Smooth muscle cell of the brain vasculature (primary cell): ENCODE data around the gene MTARC2.

Experiments used
- DNase-seq: peaks from one replicate; pipeline ENCODE4 v3.0.0-alpha.2; 2012; ENCODE audit warnings: low read depth, low spot score

MTARC2 gene

DNA sequence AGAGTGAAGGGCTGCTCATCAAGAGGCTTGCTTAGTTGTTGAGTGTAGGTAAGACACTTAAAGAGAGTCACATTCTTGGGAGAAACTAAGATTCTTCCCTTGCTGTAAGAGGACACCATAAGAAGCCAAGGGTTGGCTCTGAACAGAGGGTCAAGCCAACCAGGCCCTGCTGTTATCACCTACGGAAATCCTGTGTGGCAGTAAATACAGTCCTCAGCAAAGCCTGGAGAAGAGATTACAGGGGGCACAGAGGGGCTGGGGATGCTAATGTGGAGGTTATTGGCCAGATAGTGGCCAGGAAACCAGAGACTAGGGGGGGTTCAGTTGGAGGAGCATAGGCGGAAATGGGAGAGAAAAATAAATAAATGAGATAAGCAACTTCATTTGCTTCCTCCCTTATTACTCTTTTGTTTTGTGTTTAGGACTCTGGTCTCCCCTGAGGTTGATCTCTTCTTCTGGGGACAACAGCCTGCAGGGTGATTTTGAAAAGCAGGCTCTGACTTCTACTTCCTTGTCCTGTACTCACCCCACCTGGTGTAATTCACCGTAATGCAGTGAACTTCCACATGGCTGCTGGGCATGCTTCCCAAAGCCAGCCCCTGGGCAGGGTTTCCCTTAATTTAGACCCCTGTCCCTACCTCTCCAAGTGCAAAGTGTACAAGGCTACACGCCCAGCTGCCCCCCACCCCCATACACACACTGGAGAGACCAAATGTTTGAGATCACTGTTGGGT lies 79.5 kb downstream of the MTARC2 start:
- no peak for DNase-seq

- no peak for DNase-seq
Observed at GRCh38 chr1:220828179-220828490, 80.0 kb downstream of the MTARC2 start.

DNA sequence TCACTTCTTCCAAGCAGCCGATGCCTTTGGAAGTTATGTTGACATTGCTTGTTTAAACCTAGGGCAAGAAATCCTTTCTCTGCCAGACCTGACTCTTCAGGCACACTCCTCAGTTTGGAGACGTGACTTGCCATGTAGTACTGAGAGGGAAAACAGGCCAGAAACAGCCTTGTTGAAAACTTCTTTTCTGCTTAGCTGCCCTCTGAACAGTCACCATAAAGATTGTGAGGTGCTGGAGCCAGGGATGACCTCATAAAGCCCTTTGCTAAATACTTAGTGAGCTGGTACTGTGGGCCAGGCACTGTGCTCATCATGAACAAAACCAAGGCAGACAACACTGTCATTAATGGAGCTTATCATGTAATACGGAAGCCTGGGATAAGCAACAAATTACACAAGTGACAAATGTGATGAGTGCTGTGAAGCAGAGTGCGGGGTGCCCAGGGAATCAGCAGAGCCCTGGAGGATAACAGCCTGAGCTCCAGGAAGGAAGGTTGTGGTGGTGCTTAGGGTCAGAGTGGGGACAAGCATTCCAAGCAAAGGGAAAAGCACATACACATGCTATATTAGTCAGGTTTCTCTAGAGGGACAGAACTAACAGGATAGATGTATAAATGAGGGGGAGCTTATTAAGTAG lies 80.9 kb downstream of the MTARC2 start:
- DNase-seq, result no peak

DNA sequence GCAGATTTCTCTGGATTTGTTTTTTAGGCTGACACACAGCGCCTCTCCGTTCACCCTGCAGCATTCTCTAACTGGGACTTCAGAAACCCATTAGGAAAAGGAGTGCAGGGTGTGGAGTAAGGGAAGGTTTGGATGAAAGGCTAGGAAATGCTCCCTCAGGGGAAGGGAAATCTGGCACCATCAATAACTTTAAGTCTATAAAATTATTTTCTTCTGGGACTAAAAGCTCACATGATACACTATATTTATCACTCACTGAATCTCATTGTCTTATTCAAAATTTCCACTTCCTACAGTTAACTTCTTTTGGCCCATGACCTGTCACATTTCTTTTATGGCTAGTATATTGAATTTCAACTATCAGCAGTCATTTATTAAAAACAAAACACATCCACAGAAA lies 85.3 kb downstream of the MTARC2 start:
- DNase-seq, result no peak
